ENCODE measurements around the gene VPS16.
"Not testable (repeated sequence)": the region's sequence is repeated elsewhere in the genome, so short reads cannot be mapped to it uniquely, and the experiment has no call there.

VPS16 gene

DNA sequence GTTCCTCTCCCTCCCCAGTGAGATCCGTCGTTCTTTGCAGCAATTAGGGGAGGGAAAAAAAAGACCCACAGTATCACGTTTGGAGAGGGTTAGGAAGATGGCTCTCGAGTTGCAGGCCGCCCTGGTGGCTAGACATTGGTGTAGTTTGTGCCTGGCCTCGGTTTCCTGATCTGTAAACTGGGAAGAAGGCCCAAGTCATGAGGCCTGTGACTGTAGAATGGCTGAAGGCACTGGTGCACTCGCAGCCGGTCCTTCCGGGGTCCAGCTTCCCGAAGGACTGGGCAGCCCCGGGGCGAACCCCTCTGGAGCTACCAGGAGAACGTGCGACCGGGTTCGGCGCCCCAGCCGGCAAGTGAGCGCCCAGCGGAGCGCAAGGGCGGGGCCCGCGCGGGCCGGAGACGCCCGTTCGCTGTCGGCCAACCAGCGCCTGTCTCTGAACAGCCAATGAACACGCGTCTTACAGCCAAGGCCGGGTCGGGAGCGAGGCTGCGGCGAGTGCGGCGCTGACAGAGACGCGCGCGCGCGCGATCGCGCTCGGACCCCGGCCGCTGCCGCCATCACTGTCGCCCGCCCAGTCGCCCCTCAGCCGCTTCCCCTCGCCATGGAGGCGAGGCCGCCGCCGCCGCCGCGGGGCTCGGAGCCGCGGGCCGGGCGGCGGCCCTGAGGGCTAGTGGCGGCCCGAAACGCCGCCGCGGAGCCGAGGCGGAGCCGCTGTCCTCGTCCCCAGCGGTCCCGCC is 32.6 kb downstream of the VPS16 start, which contains the start of gene PTPRA:
Gene PTPRA (plus strand): TSS at position 472 of the 737 bp plus-strand sequence. CDS start 90,797 bp downstream, outside the sequence.
- FAIRE-seq, result no peak

DNA sequence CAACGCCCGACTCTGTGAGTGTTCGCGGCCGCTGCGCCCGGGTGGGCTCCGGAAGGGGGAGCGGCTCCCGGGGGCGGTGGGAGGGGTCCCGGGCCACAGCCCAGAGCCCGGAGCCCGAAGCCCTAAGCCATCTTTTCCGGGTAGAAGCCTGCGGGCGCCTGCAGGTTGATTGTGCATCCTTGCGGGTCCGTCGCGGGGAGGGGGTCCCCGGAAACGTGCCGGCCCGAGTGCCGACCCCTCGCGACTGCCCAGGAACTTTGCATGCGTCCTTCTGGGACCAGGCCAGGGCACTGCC is 33.1 kb downstream of the VPS16 start:
- FAIRE-seq, result no peak

GRCh38 chr20:2874456-2874855 is 33.9 kb downstream of the VPS16 start:
- FAIRE-seq, result no peak

- no peak for FAIRE-seq
Observed at GRCh38 chr20:2875690-2876203, 35.2 kb downstream of the VPS16 start.

DNA sequence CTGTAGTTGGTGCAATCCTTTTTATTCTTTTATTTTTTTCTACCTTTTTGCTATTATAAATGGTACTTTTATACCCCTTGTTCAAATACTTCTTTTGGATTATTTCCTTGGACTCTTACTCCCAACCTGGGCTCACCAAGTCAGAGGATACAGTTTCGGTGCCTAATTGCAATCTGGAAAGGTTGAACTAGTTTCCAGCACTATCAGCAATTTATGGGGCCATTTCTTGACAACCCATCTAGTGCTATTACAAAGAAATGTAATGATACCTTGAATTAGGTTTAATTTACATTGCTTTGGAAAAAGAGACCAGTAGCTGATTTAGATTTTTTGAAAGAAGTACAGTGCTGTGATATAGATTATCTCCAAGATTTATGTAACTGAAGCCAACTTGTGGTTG is 38.0 kb downstream of the VPS16 start:
- no peak for FAIRE-seq

- FAIRE-seq, result no peak
Observed at GRCh38 chr20:2879146-2879545, 38.6 kb downstream of the VPS16 start.

DNA sequence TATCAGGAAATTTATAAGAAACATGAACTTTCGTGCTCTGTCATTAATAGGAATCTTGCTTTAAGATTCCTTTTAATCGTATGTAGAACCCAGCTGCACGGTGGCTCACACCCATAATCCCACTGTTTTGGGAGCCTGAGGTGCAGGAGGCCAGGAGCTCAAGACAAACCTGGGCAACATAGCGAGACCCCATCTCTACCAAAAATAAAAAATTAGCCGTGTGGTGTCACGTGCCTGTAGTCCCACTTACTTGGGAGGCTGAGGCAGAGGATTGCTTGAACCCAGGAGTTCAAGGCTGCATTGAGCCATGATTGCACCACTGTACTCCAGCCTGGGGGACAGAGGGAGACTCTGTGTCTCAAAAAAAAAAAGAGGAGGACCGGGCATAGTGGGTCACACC is 40.1 kb downstream of the VPS16 start:
- no peak for FAIRE-seq

DNA sequence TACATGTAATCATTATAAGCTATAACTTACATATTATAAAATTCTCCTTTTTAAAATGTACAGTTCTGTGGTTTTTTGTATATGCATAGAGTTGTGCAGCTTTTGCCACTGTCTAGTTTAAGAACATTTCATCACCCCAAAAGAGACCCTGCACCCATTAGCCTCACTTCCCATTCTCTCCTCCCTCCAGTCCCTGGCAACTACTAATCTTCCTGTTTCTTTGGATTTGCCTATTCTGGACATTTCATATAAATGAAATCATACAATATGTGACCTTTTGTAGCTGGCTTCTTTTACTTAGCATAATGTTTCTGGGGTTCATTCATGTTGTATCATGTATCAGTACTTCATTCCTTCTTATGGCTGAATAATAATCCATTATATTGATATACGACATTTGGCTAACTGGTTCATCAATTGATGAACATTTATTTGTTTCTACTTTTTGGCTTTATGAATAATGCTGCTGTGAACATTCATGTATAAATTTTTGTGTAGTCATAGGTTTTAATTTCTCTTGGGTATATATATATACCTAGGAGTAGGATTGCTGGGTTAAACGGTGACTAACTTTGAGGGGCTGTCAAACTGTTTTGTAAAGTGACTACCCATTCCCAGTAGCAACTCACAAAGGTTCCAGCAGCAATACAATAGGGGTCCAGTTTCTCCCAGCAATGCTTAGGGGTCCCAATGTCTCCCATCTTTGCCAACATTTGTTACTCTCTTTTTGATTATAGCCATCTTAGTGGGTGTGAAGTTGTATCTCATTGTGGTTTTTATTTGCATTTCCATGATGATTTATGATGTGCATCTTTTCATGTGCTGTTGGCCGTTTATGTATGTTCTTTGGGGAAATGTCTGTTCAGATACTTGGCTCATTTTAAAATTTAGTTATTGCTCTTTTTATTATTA is 43.4 kb downstream of the VPS16 start:
- no peak for FAIRE-seq

- no peak for FAIRE-seq
Observed at GRCh38 chr20:2887715-2888114, 47.2 kb downstream of the VPS16 start.

DNA sequence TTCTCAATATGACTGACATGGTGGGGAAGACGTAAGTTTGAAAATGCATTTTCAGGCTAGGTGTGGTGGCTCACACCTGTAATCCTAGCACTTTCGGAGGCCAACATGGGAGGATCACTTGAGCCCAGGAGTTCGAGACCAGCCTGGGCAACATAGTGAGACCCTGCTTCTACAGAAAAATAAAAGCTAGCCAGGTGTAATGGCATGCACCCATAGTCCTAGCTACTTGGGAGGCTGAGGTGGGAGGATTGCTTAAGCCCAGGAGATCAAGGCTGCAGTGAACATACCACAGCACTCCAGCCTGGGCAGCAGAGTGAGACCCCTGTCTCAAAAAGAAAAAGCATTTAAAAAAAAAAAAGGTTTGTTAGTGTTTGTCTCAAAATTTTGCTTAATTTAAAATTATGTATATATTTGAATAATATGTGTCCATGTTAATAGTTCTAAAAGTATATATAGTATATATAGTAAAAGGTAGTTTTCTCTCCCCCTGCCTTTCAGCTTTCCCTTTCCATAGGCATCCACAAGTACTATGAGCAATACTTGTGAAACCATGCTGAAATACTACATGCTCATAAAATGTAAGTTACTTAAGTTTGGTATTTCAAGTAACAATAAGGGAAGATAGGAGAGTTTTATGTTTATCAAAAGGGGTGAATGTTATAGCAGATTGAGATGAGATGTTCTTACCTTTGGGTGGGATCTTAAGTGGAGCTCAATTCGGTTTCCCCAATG is 47.8 kb downstream of the VPS16 start:
- no peak for FAIRE-seq

DNA sequence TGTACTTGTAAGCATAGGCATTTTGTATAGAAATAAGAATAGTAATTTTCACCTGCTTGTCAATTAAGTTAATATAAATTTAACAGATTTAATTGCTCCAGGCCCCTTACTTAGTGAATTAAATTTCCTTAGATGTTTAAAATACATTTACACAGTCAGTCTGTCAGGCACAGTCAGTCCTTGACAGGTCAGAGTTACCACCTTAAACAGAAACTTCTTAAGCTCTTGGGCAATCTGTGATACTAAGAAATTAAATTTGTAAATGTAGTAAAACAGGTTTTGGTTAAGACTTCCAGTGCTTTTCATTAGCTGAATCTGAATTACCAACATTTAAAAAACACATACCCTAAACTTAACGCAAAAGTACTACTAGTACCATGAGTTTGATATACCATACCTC is 48.7 kb downstream of the VPS16 start:
- FAIRE-seq, result no peak

DNA sequence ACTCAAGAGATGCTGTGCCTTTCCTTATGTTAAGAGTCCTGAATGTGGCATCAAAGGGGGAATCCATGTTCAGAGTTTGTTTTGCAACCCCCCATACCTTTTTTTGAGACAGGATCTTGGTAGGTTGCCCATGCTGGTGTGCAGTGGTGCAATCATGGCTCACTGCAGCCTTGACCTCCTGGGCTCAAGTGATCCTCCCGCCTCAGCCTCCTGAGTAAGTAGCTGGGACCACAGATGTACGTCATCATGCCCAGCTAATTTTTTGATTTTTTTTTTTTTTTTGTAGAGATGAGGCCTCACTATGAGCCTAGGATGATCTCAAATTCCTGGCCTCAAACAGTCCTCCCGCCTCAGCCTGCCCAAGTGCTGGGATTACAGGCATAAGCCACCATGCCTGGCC is 49.3 kb downstream of the VPS16 start:
- no peak for FAIRE-seq

GRCh38 chr20:2890742-2891141 is 50.2 kb downstream of the VPS16 start:
- no peak for FAIRE-seq

- FAIRE-seq, result no peak
Observed at GRCh38 chr20:2891343-2891742, 50.8 kb downstream of the VPS16 start.

GRCh38 chr20:2892376-2892775 is 51.8 kb downstream of the VPS16 start:
- no peak for FAIRE-seq

- no peak for FAIRE-seq
Observed at GRCh38 chr20:2894221-2894620, 53.7 kb downstream of the VPS16 start.

GRCh38 chr20:2895154-2895553 is 54.6 kb downstream of the VPS16 start:
- FAIRE-seq, result not testable (repeated sequence)

- FAIRE-seq, result no peak
Observed at GRCh38 chr20:2899243-2899642, 58.7 kb downstream of the VPS16 start.

- FAIRE-seq, result no peak
Observed at GRCh38 chr20:2900845-2901592, 60.5 kb downstream of the VPS16 start.

- FAIRE-seq, result no peak
Observed at GRCh38 chr20:2902291-2902690, 61.7 kb downstream of the VPS16 start.

DNA sequence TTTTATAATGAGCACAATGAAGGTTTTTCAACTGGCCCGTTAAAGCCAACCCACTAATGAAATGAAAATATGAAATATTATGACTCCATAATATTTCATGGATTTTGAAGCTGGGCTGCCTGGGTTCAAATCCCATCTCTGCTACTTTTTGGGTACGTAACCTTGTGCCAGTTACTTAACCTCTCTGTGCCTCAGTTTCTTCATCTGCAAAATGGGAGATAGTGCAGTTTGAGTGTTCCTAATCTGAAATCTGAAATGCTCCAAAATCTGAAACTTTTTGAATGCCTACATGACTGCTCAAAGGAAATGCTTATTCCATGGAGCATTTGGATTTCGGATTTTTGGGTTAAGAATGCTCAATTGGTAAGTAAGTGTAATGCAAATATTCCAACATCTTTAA is 62.3 kb downstream of the VPS16 start:
- no peak for FAIRE-seq

GRCh38 chr20:2903686-2904085 is 63.1 kb downstream of the VPS16 start:
- no peak for FAIRE-seq

GRCh38 chr20:2907519-2907918 is 67.0 kb downstream of the VPS16 start:
- peak; percentile 79 for FAIRE-seq

Measured in G401.6 (cell line).